Tibial nerve (tissue), 4 donors: ENCODE results near the gene DIRAS3.

Experiments used
- CTCF ChIP-seq, 5 experiments: fragments of 200-600 bp in 3 of 5; fragments of 450-650 bp in 2 of 5; sonication (generic) in 3 of 5; IDR thresholded peaks; one replicate each; pipeline ENCODE4 v1.5.1; 2016 to 2019; ENCODE audit warnings: antibody characterized with exemption in 5 of 5, mild to moderate bottlenecking in 3 of 5, moderate library complexity in 2 of 5
- EP300 ChIP-seq, 2 donors: sonication (generic); formaldehyde crosslinking; IDR thresholded peaks; one replicate each; pipeline ENCODE4 v1.6.1; 2017; ENCODE audit warnings: antibody characterized with exemption in 2 of 2, mild to moderate bottlenecking in 1 of 2
- POLR2A ChIP-seq, 2 donors: fragments of 450-650 bp; IDR thresholded peaks; one replicate each; pipeline ENCODE4 v1.6.1; 2017; ENCODE audit warnings: antibody characterized with exemption in 2 of 2, mild to moderate bottlenecking in 2 of 2, moderate library complexity in 2 of 2

- TF ChIP-seq POLR2A (IDR thresholded peaks at IDR 0.05): no peak
- TF ChIP-seq CTCF (IDR thresholded peaks at IDR 0.05): no peak
- no peak for TF ChIP-seq EP300 (IDR thresholded peaks at IDR 0.05)
Observed at GRCh38 chr1:68046885-68047658, 3.4 kb downstream of the DIRAS3 start.
